Activated CD8-positive, alpha-beta T cell treated with anti-CD3 and anti-CD28 coated beads for 36 hours (primary cell): ENCODE results near the gene MYL3. TPM values are rescaled to one million over a fixed set of nuclear protein-coding genes. Genes with fewer than 3 reads are reported as not detected.

Experiments used
- ATAC-seq: fragments of 200-7000 bp; cut with Tn5 transposase; one replicate; pipeline ENCODE4 v1.10.0; 2021; ENCODE audit warnings: mild to moderate bottlenecking, moderate library complexity
- CTCF ChIA-PET: fragments of 350-600 bp; sonication (Branson Sonifier 250); formaldehyde crosslinking; loops from one replicate; lab custom pipeline; 2021; ENCODE audit warnings: antibody characterized with exemption; lab: Charles Lee
- POLR2A ChIA-PET: fragments of 350-600 bp; sonication (Branson Sonifier 250); formaldehyde crosslinking; loops from one replicate; lab custom pipeline; 2021; ENCODE audit warnings: antibody characterized with exemption; lab: Charles Lee
- DNase-seq: peaks from one replicate; pipeline ENCODE4 v3.0.0-alpha.2; 2020
- H3K27ac Mint-ChIP-seq: one replicate; pipeline ENCODE4 v1.8.0; 2021; ENCODE audit warnings: mild to moderate bottlenecking, mixed read lengths
- H3K27me3 Mint-ChIP-seq: one replicate; pipeline ENCODE4 v1.8.0; 2021; ENCODE audit warnings: mixed read lengths
- H3K36me3 Mint-ChIP-seq: one replicate; pipeline ENCODE4 v1.8.0; 2021; ENCODE audit warnings: low read depth, mixed read lengths
- H3K4me1 Mint-ChIP-seq: one replicate; pipeline ENCODE4 v1.8.0; 2021; ENCODE audit warnings: low read depth, mixed read lengths
- H3K4me3 Mint-ChIP-seq: one replicate; pipeline ENCODE4 v1.8.0; 2021; ENCODE audit warnings: mild to moderate bottlenecking, moderate library complexity, mixed read lengths
- H3K9me3 Mint-ChIP-seq: one replicate; pipeline ENCODE4 v1.8.0; 2021; ENCODE audit warnings: mixed read lengths
- CTCF ChIP-seq: fragments of 200-600 bp; IDR thresholded peaks from one replicate; pipeline ENCODE4 v1.8.0; 2022; ENCODE audit warnings: antibody characterized with exemption, mild to moderate bottlenecking
- intact Hi-C: fragments of 100-400 bp; cut with micrococcal nuclease; formaldehyde crosslinking; loops from one replicate; pipeline ENCODE4 v1.10.0; 2022
- total RNA-seq, 2 experiments: library from RNA; stranded (reverse); gene quantifications; one replicate each; pipeline ENCODE4 v1.2.3, GENCODE V29; 2021

MYL3 gene
- total RNA-seq, 2 experiments from 2014 or later, result not detected

GRCh38 chr3:46891132-46891531, 27.9 kb upstream of the MYL3 start:
- ChIA-PET POLR2A (no interaction called here), CTCF (interaction anchor here (1.0 to 6.0 kb wide), 5 partner anchors 9 to 24 kb away, joined by 3 to 23 read pairs (median 5); no protein-coding TSS in a partner anchor)
- no peak for ATAC-seq
- no peak for DNase-seq
- intact Hi-C loops, result no loop called here
- no peak overlapping the region for H3K4me3 Mint-ChIP-seq
- no peaks in the 10 kb centered on the region for H3K4me1 Mint-ChIP-seq
- peaks cover 46% of the 10 kb centered on the region for H3K27me3 Mint-ChIP-seq
- no peaks in the 10 kb centered on the region for H3K36me3 Mint-ChIP-seq
- no peak overlapping the region for H3K27ac Mint-ChIP-seq
- TF ChIP-seq CTCF, result no peak
- H3K9me3 Mint-ChIP-seq, result no peaks in the 10 kb centered on the region

GRCh38 chr3:46890132-46890531, 26.9 kb upstream of the MYL3 start:
- ATAC-seq, result no peak
- H3K27ac Mint-ChIP-seq, result no peak overlapping the region
- intact Hi-C loops, result no loop called here

DNA sequence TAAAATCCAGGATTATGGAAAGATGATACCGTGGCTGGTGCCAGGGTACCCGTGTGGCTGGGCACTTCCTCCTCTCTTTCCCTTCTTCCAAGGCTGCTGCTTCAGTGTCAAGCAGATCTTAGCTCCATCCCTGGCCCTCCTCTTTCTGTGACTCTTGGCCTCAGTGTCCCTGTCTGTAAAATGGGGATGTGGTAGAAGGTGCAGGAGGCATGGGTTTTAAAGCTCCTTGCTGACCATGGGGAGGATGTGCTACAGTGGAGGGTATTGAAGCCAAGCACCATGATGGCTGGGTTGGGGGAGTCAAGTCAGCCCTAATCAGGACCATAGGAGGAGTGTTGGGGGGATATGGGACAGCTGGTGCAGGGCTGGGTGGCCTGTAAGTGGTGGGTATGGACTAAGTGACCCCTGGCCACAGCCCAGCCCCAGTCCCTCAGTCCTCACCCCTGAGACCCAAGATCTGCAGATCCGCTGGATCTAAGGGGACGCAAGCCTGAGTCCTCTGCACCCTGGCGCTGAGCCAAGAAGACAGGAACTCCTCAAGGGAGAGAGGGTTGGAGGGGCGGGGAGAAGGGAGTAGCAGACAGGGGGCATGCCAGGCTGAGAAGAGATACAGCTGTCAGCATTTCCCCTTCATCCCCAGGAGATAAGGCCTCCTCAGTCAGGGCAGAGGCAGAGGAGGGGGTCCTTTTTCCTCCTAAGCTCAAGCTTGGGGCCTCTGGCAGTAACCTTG, 26.3 kb upstream of the MYL3 start:
- no peak for ATAC-seq
- H3K9me3 Mint-ChIP-seq, result no peaks in the 10 kb centered on the region
- intact Hi-C loops, result no loop called here
- CTCF ChIA-PET, result interaction anchor here (0.9 to 6.0 kb wide), 4 partner anchors 9 to 23 kb away, joined by 3 to 23 read pairs (median 6); no protein-coding TSS in a partner anchor
- no peak for TF ChIP-seq CTCF
- peaks cover 53% of the 10 kb centered on the region for H3K27me3 Mint-ChIP-seq
- DNase-seq, result no peak
- H3K4me3 Mint-ChIP-seq, result no peak overlapping the region
- no peak overlapping the region for H3K27ac Mint-ChIP-seq
- POLR2A ChIA-PET, result no interaction called here
- H3K4me1 Mint-ChIP-seq, result no peaks in the 10 kb centered on the region
- no peaks in the 10 kb centered on the region for H3K36me3 Mint-ChIP-seq

More at GRCh38 chr3:46890132-46890531, 26.9 kb upstream of the MYL3 start:
- H3K27me3 Mint-ChIP-seq, result peaks cover 47% of the 10 kb centered on the region
- TF ChIP-seq CTCF, result no peak
- H3K4me1 Mint-ChIP-seq, result no peaks in the 10 kb centered on the region
- H3K4me3 Mint-ChIP-seq, result no peak overlapping the region
- DNase-seq, result no peak
- H3K9me3 Mint-ChIP-seq, result no peaks in the 10 kb centered on the region
- H3K36me3 Mint-ChIP-seq, result no peaks in the 10 kb centered on the region
- POLR2A ChIA-PET, result interaction anchor here (0.5 kb wide), 1 partner anchor 19 kb away, joined by 3 read pairs; no protein-coding TSS in a partner anchor
- CTCF ChIA-PET, result interaction anchor here (1.0 to 6.0 kb wide), 4 partner anchors 10 to 23 kb away, joined by 3 to 23 read pairs (median 6); no protein-coding TSS in a partner anchor

DNA sequence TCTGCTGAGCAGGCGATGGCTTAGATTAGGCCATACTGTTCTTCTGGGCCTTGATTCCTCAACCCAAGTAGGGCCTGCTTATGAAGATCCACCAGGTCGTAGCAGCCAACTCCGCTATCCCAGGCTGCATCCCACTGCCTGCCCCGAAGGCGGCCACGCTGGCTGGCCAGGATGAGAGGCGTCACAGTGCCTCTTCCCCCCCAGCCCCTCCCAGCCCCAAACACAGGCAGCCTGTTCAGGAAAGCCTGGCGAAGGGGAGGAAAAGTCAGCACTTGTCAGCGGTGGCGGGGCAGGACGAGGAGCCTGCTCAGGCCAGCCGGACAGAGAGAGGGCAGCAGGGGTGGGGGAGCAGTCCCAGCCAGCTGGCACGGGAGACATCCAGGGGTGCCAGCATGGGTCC, 25.5 kb upstream of the MYL3 start:
- ChIA-PET CTCF (interaction anchor here (0.9 to 6.0 kb wide), 3 partner anchors 8 to 22 kb away, joined by 3 to 23 read pairs (median 5); no protein-coding TSS in a partner anchor), POLR2A (no interaction called here)
- no peak for TF ChIP-seq CTCF
- H3K36me3 Mint-ChIP-seq, result no peaks in the 10 kb centered on the region
- intact Hi-C loops, result no loop called here
- H3K9me3 Mint-ChIP-seq, result no peaks in the 10 kb centered on the region
- no peak for DNase-seq
- H3K4me1 Mint-ChIP-seq, result no peaks in the 10 kb centered on the region
- no peak for ATAC-seq
- H3K4me3 Mint-ChIP-seq, result no peak overlapping the region
- peaks cover 53% of the 10 kb centered on the region for H3K27me3 Mint-ChIP-seq
- H3K27ac Mint-ChIP-seq, result no peak overlapping the region

- no peak for TF ChIP-seq CTCF
- no peaks in the 10 kb centered on the region for H3K4me1 Mint-ChIP-seq
- no peak overlapping the region for H3K4me3 Mint-ChIP-seq
- H3K27ac Mint-ChIP-seq, result no peak overlapping the region
- ATAC-seq (no peak), DNase-seq (no peak)
- ChIA-PET CTCF (interaction anchor here (1.2 to 6.0 kb wide), 4 partner anchors 15 to 21 kb away, joined by 3 to 23 read pairs (median 4); no protein-coding TSS in a partner anchor), POLR2A (no interaction called here)
- H3K36me3 Mint-ChIP-seq, result no peaks in the 10 kb centered on the region
- intact Hi-C loops, result no loop called here
- no peaks in the 10 kb centered on the region for H3K9me3 Mint-ChIP-seq
- peaks cover 49% of the 10 kb centered on the region for H3K27me3 Mint-ChIP-seq
These were observed 24.8 kb upstream of the MYL3 start for GRCh38 chr3:46887980-46888494.
